ENCODE results near the gene NUP188. TPM values are rescaled to one million over a fixed set of nuclear protein-coding genes. Genes with fewer than 3 reads are reported as not detected.

Gene NUP188
- total and polyA plus RNA-seq, 2 of the 13 experiments (the other 11 are each of a cell fraction or from before 2014, with no cell fraction given) = 28.0 to 38.5 TPM

- no peak; the same call in 1 of the 2 replicates for TF ChIP-seq ZNF770 (CRISPR knock-in tag; IDR thresholded peaks at IDR 0.05)
- TF ChIP-seq SAFB2 (CRISPR knock-in tag; IDR thresholded peaks at IDR 0.05; ENCODE audit: borderline replicate concordance, low read depth) = peak; percentile 63; the same call in 1 of the 2 replicates
- TF ChIP-seq RORA (CRISPR knock-in tag; IDR thresholded peaks at IDR 0.05) = no peak
- TF ChIP-seq ZNF207 (IDR thresholded peaks at IDR 0.05; ENCODE audit: borderline replicate concordance) = no peak; the same call in 1 of the 2 replicates
- peak; percentile 97 for TF ChIP-seq ZC3H13 (CRISPR knock-in tag; IDR thresholded peaks at IDR 0.05)
- peak; percentile 59 for TF ChIP-seq SOX5 (CRISPR knock-in tag; IDR thresholded peaks at IDR 0.05; ENCODE audit: borderline replicate concordance)
- TF ChIP-seq ZNF75D (CRISPR knock-in tag; IDR thresholded peaks at IDR 0.05; ENCODE audit: borderline replicate concordance) = 0 out of 2 replicates have a peak, but pooled peaks have one; percentile 59
- no peak for TF ChIP-seq GATAD2A (CRISPR knock-in tag; IDR thresholded peaks at IDR 0.05)
- TF ChIP-seq PRDM10 (CRISPR knock-in tag; IDR thresholded peaks at IDR 0.05; ENCODE audit: low read depth) = peak; percentile 35; the same call in 1 of the 2 replicates
- TF ChIP-seq RFX1 (IDR thresholded peaks at IDR 0.05) = no peak
- TF ChIP-seq ZNF446 (CRISPR knock-in tag; IDR thresholded peaks at IDR 0.05) = peak; percentile 22; the same call in 1 of the 2 replicates
- TF ChIP-seq ZSCAN20 (CRISPR knock-in tag; IDR thresholded peaks at IDR 0.05; ENCODE audit: borderline replicate concordance) = no peak
- 0 out of 2 replicates have a peak, but pooled peaks have one; percentile 48 for TF ChIP-seq ZNF547 (CRISPR knock-in tag; IDR thresholded peaks at IDR 0.05)
- peak; percentile 85 for TF ChIP-seq BATF2 (CRISPR knock-in tag; IDR thresholded peaks at IDR 0.05)
- peak; percentile 98 for TF ChIP-seq USF2 (IDR thresholded peaks at IDR 0.05; ENCODE audit: low read depth, low read length)
- peak; percentile 98; the same call in 1 of the 2 replicates for TF ChIP-seq USF2 (CRISPR knock-in tag; IDR thresholded peaks at IDR 0.05; ENCODE audit: borderline replicate concordance)
- peak; percentile 89 for TF ChIP-seq MYC (CRISPR knock-in tag; IDR thresholded peaks at IDR 0.05; ENCODE audit: borderline replicate concordance)
- no peak for TF ChIP-seq ZFP62 (CRISPR knock-in tag; IDR thresholded peaks at IDR 0.05)
- peak; percentile 83 for TF ChIP-seq PHF20 (CRISPR knock-in tag; IDR thresholded peaks at IDR 0.05)
- no peak for TF ChIP-seq HHEX (CRISPR knock-in tag; IDR thresholded peaks at IDR 0.05)
- peak; percentile 81; the same call in 1 of the 2 replicates for TF ChIP-seq HOXA5 (CRISPR knock-in tag; IDR thresholded peaks at IDR 0.05)
- no peak for TF ChIP-seq EHMT2 (IDR thresholded peaks at IDR 0.05; ENCODE audit: borderline replicate concordance, low read depth, low read length)
Observed at GRCh38 chr9:128947527-128948301, at the start of gene NUP188, which contains the start of gene DOLK (continued).

All from HepG2 (cell line).